Esophagus squamous epithelium (tissue), 4 donors: ENCODE measurements around the gene DTNA.

Experiments
- POLR2A ChIP-seq, 4 donors: fragments of 450-650 bp; IDR thresholded peaks; one replicate each; pipeline ENCODE4 v1.6.1; 2017; ENCODE audit warnings: antibody characterized with exemption in 4 of 4, mild to moderate bottlenecking in 4 of 4, moderate library complexity in 3 of 4
- TF ChIP-seq, protein P1 (sequence below), 6 experiments: fragments of 450-650 bp in 4 of 6; fragments of 200-600 bp in 2 of 6; sonication (generic) in 2 of 6; IDR thresholded peaks; one replicate each; pipeline ENCODE4 v1.5.1; 2016 to 2019; ENCODE audit warnings: antibody characterized with exemption in 6 of 6, mild to moderate bottlenecking in 4 of 6, moderate library complexity in 4 of 6

GRCh38 chr18:34805878-34806351 is 95.8 kb downstream of the DTNA start:
- TF ChIP-seq, protein P1, sequence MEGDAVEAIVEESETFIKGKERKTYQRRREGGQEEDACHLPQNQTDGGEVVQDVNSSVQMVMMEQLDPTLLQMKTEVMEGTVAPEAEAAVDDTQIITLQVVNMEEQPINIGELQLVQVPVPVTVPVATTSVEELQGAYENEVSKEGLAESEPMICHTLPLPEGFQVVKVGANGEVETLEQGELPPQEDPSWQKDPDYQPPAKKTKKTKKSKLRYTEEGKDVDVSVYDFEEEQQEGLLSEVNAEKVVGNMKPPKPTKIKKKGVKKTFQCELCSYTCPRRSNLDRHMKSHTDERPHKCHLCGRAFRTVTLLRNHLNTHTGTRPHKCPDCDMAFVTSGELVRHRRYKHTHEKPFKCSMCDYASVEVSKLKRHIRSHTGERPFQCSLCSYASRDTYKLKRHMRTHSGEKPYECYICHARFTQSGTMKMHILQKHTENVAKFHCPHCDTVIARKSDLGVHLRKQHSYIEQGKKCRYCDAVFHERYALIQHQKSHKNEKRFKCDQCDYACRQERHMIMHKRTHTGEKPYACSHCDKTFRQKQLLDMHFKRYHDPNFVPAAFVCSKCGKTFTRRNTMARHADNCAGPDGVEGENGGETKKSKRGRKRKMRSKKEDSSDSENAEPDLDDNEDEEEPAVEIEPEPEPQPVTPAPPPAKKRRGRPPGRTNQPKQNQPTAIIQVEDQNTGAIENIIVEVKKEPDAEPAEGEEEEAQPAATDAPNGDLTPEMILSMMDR (IDR thresholded peaks at IDR 0.05) = no peak
- no peak for TF ChIP-seq POLR2A (IDR thresholded peaks at IDR 0.05)
